HepG2 (cell line): Measurements from ENCODE around the gene ORC1. TPM values are rescaled to one million over a fixed set of nuclear protein-coding genes. Genes with fewer than 3 reads are reported as not detected.

Experiments used
- FOXM1 ChIP-seq: sonication (generic); formaldehyde crosslinking; IDR thresholded peaks from 2 replicates; pipeline ENCODE4 v1.5.0; 2020; ENCODE audit warnings: missing genetic modification reagents
- HMG20B ChIP-seq: conservative IDR thresholded peaks from 2 replicates; pipeline ENCODE4 v1.6.1; 2016; ENCODE audit warnings: missing genetic modification reagents, missing compliant biosample characterization
- KLF16 ChIP-seq, 2 experiments: sonication (generic) in 1 of 2; formaldehyde crosslinking in 1 of 2; IDR thresholded peaks; 2 replicates each; pipeline versions ENCODE4 v1.6.1 to v1.8.0; 2016 to 2023; ENCODE audit warnings: missing genetic modification reagents in 2 of 2, missing compliant biosample characterization in 1 of 2
- KLF9 ChIP-seq: IDR thresholded peaks from 2 replicates; pipeline ENCODE4 v1.6.1; 2016; ENCODE audit warnings: low read depth
- KMT2A ChIP-seq: sonication (generic); formaldehyde crosslinking; IDR thresholded peaks from 2 replicates; pipeline ENCODE4 v1.4.0; 2020; ENCODE audit warnings: missing genetic modification reagents
- NR2F2 ChIP-seq: IDR thresholded peaks from 2 replicates; pipeline ENCODE4 v1.6.1; 2012; ENCODE audit warnings: low read depth, inconsistent platforms, borderline replicate concordance
- SIN3B ChIP-seq: fragments of 150-350 bp; IDR thresholded peaks from 2 replicates; pipeline ENCODE4 v1.6.1; 2014; ENCODE audit warnings: low read length
- TBX3 ChIP-seq: fragments of 450-650 bp; IDR thresholded peaks from 2 replicates; pipeline ENCODE4 v1.6.1; 2017; ENCODE audit warnings: antibody characterized with exemption, mild to moderate bottlenecking, inconsistent platforms, borderline replicate concordance
- ZBTB42 ChIP-seq: sonication (generic); formaldehyde crosslinking; IDR thresholded peaks from 2 replicates; pipeline ENCODE4 v1.5.0; 2020; ENCODE audit warnings: mild to moderate bottlenecking, missing genetic modification reagents
- ZNF12 ChIP-seq: sonication (generic); formaldehyde crosslinking; IDR thresholded peaks from 2 replicates; pipeline ENCODE4 v1.5.0; 2020; ENCODE audit warnings: missing genetic modification reagents
- ZNF441 ChIP-seq: sonication (generic); formaldehyde crosslinking; IDR thresholded peaks from 2 replicates; pipeline ENCODE4 v1.7.0; 2021; ENCODE audit warnings: missing genetic modification reagents, borderline replicate concordance
- ZNF563 ChIP-seq: sonication (generic); formaldehyde crosslinking; IDR thresholded peaks from 2 replicates; pipeline ENCODE4 v1.8.0; 2022; ENCODE audit warnings: mild to moderate bottlenecking, moderate library complexity, missing genetic modification reagents
- polyA plus RNA-seq, 8 experiments: library from polyadenylated mRNA; depleted of rRNA in 3 of 8; stranded (reverse) in 7 of 8; unstranded in 1 of 8; fragments of >200 nt; fragmentation: Illumina TruSeq in 4 of 8; extraction: Trizol in 4 of 8; gene quantifications; 2 replicates each; pipeline versions ENCODE4 v1.2.1 to v1.2.3, GENCODE V29; 2011 to 2016; ENCODE audit warnings: low read depth in 4 of 8, missing spikeins in 1 of 8, mixed read lengths in 1 of 8; ENCODE audit not compliant: insufficient read depth in 1 of 8
- total RNA-seq, 5 experiments: library from RNA; depleted of rRNA; stranded (reverse); fragments of >200 nt; fragmentation: Illumina TruSeq; extraction: Trizol; gene quantifications; 2 replicates each; pipeline ENCODE4 v1.2.3, GENCODE V29; 2016; ENCODE audit warnings: low read depth in 1 of 5
- TF ChIP-seq, protein P1 (sequence below): sonication (generic); formaldehyde crosslinking; IDR thresholded peaks from 2 replicates; pipeline ENCODE4 v1.4.0; 2020; ENCODE audit warnings: missing genetic modification reagents
- TF ChIP-seq, protein P2 (sequence below): sonication (generic); formaldehyde crosslinking; IDR thresholded peaks from 2 replicates; pipeline ENCODE4 v1.4.0; 2020; ENCODE audit warnings: missing genetic modification reagents
- TF ChIP-seq, protein P3 (sequence below): sonication (generic); formaldehyde crosslinking; IDR thresholded peaks from 2 replicates; pipeline ENCODE4 v1.5.1; 2020; ENCODE audit warnings: mild to moderate bottlenecking, missing genetic modification reagents, moderate library complexity
- TF ChIP-seq, protein P4 (sequence below): sonication (generic); formaldehyde crosslinking; IDR thresholded peaks from 2 replicates; pipeline ENCODE4 v1.8.1; 2023; ENCODE audit warnings: mild to moderate bottlenecking, moderate library complexity, missing genetic modification reagents
- TF ChIP-seq, protein P5 (sequence below): sonication (generic); formaldehyde crosslinking; IDR thresholded peaks from 2 replicates; pipeline ENCODE4 v1.4.0; 2020; ENCODE audit warnings: mild to moderate bottlenecking, missing genetic modification reagents, borderline replicate concordance

Gene ORC1
- total and polyA plus RNA-seq, 2 of the 13 experiments (the other 11 are each of a cell fraction or from before 2014, with no cell fraction given), result 7.0 to 23.5 TPM

DNA sequence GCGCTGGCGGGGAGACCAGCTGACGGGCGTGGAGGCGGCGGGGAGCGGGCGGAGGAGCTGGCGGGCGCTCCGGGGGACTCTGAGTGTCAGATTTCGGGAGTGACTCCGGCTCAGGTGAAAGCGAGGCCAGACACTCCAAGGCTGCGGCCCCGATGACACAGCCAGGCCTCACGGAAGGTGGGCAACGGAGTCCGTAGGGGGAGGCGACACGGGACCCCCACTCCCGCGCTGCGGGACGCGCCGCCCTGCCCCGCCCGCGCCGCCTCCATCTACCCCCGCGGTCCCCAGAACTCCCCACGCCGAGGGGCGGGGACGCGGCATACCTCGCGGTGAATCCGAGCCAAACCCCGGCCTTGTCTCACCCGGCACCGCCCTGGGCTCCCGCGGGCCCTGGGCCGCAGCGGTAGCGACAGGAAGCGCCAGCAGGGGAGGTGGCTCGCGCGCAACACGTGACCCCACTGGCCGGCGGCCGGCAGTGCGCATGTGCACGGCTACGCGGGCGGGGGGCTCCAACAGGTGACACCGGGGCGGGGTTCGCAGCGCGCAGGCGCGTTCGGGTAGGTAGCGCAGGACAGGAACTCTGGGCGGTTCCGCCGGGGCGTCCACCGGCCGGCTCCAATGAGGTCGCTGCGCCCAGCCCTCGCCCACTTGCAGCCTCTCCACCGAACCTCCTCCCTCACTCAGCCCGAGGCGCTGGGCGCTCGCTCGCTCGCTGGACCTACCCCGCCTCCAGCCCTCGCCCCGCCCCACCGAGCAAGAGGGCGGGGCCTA, 38.3 kb downstream of the ORC1 start, which contains the start of gene CC2D1B (continued):
- TF ChIP-seq, protein P1, sequence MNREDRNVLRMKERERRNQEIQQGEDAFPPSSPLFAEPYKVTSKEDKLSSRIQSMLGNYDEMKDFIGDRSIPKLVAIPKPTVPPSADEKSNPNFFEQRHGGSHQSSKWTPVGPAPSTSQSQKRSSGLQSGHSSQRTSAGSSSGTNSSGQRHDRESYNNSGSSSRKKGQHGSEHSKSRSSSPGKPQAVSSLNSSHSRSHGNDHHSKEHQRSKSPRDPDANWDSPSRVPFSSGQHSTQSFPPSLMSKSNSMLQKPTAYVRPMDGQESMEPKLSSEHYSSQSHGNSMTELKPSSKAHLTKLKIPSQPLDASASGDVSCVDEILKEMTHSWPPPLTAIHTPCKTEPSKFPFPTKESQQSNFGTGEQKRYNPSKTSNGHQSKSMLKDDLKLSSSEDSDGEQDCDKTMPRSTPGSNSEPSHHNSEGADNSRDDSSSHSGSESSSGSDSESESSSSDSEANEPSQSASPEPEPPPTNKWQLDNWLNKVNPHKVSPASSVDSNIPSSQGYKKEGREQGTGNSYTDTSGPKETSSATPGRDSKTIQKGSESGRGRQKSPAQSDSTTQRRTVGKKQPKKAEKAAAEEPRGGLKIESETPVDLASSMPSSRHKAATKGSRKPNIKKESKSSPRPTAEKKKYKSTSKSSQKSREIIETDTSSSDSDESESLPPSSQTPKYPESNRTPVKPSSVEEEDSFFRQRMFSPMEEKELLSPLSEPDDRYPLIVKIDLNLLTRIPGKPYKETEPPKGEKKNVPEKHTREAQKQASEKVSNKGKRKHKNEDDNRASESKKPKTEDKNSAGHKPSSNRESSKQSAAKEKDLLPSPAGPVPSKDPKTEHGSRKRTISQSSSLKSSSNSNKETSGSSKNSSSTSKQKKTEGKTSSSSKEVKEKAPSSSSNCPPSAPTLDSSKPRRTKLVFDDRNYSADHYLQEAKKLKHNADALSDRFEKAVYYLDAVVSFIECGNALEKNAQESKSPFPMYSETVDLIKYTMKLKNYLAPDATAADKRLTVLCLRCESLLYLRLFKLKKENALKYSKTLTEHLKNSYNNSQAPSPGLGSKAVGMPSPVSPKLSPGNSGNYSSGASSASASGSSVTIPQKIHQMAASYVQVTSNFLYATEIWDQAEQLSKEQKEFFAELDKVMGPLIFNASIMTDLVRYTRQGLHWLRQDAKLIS (CRISPR knock-in tag), result no peak
- TF ChIP-seq FOXM1 (no peak), KLF9 (CRISPR knock-in tag) (no peak), NR2F2 (no peak), KLF16 (CRISPR knock-in tag; IDR thresholded peaks at IDR 0.05) (peak in 1 of 2 experiments; percentile 86; a peak in 1 of 4 replicates), ZNF563 (CRISPR knock-in tag) (no peak; the same call in 1 of the 2 replicates), ZBTB42 (CRISPR knock-in tag) (0 out of 2 replicates have a peak, but pooled peaks have one; percentile 74), ZNF12 (CRISPR knock-in tag) (no peak), HMG20B (CRISPR knock-in tag) (no peak), ZNF441 (CRISPR knock-in tag) (peak; percentile 29; the same call in 1 of the 2 replicates), TBX3 (no peak), SIN3B (no peak), KMT2A (CRISPR knock-in tag) (peak; percentile 69)
- TF ChIP-seq, protein P2, sequence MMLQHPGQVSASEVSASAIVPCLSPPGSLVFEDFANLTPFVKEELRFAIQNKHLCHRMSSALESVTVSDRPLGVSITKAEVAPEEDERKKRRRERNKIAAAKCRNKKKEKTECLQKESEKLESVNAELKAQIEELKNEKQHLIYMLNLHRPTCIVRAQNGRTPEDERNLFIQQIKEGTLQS (CRISPR knock-in tag), result no peak
- TF ChIP-seq, protein P3, sequence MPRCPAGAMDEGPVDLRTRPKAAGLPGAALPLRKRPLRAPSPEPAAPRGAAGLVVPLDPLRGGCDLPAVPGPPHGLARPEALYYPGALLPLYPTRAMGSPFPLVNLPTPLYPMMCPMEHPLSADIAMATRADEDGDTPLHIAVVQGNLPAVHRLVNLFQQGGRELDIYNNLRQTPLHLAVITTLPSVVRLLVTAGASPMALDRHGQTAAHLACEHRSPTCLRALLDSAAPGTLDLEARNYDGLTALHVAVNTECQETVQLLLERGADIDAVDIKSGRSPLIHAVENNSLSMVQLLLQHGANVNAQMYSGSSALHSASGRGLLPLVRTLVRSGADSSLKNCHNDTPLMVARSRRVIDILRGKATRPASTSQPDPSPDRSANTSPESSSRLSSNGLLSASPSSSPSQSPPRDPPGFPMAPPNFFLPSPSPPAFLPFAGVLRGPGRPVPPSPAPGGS (CRISPR knock-in tag), result no peak; the same call in 1 of the 2 replicates
- TF ChIP-seq, protein P4, sequence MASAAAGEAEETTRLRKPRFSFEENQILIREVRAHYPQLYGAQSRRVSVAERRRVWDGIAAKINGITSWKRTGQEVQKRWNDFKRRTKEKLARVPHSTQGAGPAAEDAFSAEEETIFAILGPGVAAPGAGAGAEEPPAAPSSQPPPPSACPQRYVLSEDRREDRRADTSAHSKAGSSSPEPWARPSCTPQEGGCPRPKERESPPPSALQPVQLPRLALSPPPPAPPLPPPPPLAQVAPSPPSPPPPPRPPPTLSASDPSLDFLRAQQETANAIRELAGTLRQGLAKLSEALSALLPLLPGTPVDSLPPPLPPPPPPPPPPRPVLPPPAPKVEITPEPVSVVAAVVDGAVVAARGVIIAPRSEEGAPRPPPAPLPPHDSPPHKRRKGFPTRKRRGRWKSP (CRISPR knock-in tag), result 0 out of 2 replicates have a peak, but pooled peaks have one; percentile 3
- TF ChIP-seq, protein P5, sequence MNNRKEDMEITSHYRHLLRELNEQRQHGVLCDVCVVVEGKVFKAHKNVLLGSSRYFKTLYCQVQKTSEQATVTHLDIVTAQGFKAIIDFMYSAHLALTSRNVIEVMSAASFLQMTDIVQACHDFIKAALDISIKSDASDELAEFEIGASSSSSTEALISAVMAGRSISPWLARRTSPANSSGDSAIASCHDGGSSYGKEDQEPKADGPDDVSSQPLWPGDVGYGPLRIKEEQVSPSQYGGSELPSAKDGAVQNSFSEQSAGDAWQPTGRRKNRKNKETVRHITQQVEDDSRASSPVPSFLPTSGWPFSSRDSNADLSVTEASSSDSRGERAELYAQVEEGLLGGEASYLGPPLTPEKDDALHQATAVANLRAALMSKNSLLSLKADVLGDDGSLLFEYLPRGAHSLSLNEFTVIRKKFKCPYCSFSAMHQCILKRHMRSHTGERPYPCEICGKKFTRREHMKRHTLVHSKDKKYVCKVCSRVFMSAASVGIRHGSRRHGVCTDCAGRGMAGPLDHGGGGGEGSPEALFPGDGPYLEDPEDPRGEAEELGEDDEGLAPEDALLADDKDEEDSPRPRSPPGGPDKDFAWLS, result no peak
